CD4-positive, CD25-positive, alpha-beta regulatory T cell (primary cell): ENCODE results near the gene CFAP99. TPM values are rescaled to one million over a fixed set of nuclear protein-coding genes. Genes with fewer than 3 reads are reported as not detected.

ENCODE experiments used
- ATAC-seq, 2 donors: fragments of 150-1000 bp; cut with Tn5 transposase; one replicate each; pipeline ENCODE4 v1.10.0; 2021; ENCODE audit warnings: low read depth in 2 of 2, moderate number of reproducible peaks in 2 of 2, moderate library complexity in 1 of 2
- DNase-seq, 3 donors: peaks; one replicate each; pipeline versions ENCODE4 v3.0.0 to v3.0.0-alpha.2; 2012 to 2022; ENCODE audit warnings: mixed read lengths in 1 of 3
- H3K27ac ChIP-seq: one replicate; pipeline ENCODE4 v1.7.0; 2013; ENCODE audit warnings: mild to moderate bottlenecking, low read length; ENCODE audit not compliant: insufficient read depth, poor library complexity, severe bottlenecking
- H3K27me3 ChIP-seq: one replicate; pipeline ENCODE4 v1.7.0; 2013; ENCODE audit warnings: low read length; ENCODE audit not compliant: control insufficient read depth, insufficient read depth
- H3K36me3 ChIP-seq: one replicate; pipeline ENCODE4 v1.7.0; 2013; ENCODE audit warnings: mild to moderate bottlenecking, low read length, moderate library complexity; ENCODE audit not compliant: control insufficient read depth, insufficient read depth
- H3K4me1 ChIP-seq: 2 replicates; pipeline ENCODE4 v1.7.0; 2013; ENCODE audit warnings: mild to moderate bottlenecking, low read length; ENCODE audit not compliant: insufficient read depth, control insufficient read depth, poor library complexity, severe bottlenecking
- H3K4me3 ChIP-seq: one replicate; pipeline ENCODE4 v1.7.0; 2013; ENCODE audit warnings: low read depth, mild to moderate bottlenecking, low read length, moderate library complexity
- H3K9me3 ChIP-seq, 2 experiments: 1 replicate in 1 of 2; 2 replicates in 1 of 2; pipeline ENCODE4 v1.7.0; 2013; ENCODE audit warnings: low read length in 2 of 2, mild to moderate bottlenecking in 1 of 2, moderate library complexity in 1 of 2; ENCODE audit not compliant: control insufficient read depth in 2 of 2
- H3K27ac Mint-ChIP-seq, 3 donors: one replicate each; pipeline ENCODE4 v1.8.0; 2020 to 2022; ENCODE audit warnings: mild to moderate bottlenecking in 3 of 3, mixed read lengths in 3 of 3, moderate library complexity in 2 of 3
- H3K27me3 Mint-ChIP-seq: one replicate; pipeline ENCODE4 v1.8.0; 2022; ENCODE audit warnings: mild to moderate bottlenecking, mixed read lengths
- H3K36me3 Mint-ChIP-seq: one replicate; pipeline ENCODE4 v1.8.0; 2020; ENCODE audit warnings: mixed read lengths
- H3K4me1 Mint-ChIP-seq, 4 donors: one replicate each; pipeline ENCODE4 v1.8.0; 2020 to 2022; ENCODE audit warnings: mixed read lengths in 4 of 4, mild to moderate bottlenecking in 1 of 4
- H3K4me3 Mint-ChIP-seq, 4 donors: one replicate each; pipeline ENCODE4 v1.8.0; 2020 to 2022; ENCODE audit warnings: mild to moderate bottlenecking in 4 of 4, mixed read lengths in 4 of 4, moderate library complexity in 3 of 4
- H3K9me3 Mint-ChIP-seq, 7 donors: one replicate each; pipeline ENCODE4 v1.8.0; 2020 to 2022; ENCODE audit warnings: mixed read lengths in 7 of 7, mild to moderate bottlenecking in 3 of 7, moderate library complexity in 2 of 7
- polyA plus RNA-seq, 4 donors: library from polyadenylated mRNA; unstranded; fragments of 300-500 nt; fragmentation: Illumina TruSeq; gene quantifications; one replicate each; pipeline ENCODE4 v1.2.3, GENCODE V29; 2021
- total RNA-seq: library from RNA; stranded (reverse); gene quantifications from one replicate; pipeline ENCODE4 v1.2.3, GENCODE V29; 2022

Gene CFAP99
- total and polyA plus RNA-seq, 5 donors from 2014 or later = 0.20 TPM; not detected in 4

DNA sequence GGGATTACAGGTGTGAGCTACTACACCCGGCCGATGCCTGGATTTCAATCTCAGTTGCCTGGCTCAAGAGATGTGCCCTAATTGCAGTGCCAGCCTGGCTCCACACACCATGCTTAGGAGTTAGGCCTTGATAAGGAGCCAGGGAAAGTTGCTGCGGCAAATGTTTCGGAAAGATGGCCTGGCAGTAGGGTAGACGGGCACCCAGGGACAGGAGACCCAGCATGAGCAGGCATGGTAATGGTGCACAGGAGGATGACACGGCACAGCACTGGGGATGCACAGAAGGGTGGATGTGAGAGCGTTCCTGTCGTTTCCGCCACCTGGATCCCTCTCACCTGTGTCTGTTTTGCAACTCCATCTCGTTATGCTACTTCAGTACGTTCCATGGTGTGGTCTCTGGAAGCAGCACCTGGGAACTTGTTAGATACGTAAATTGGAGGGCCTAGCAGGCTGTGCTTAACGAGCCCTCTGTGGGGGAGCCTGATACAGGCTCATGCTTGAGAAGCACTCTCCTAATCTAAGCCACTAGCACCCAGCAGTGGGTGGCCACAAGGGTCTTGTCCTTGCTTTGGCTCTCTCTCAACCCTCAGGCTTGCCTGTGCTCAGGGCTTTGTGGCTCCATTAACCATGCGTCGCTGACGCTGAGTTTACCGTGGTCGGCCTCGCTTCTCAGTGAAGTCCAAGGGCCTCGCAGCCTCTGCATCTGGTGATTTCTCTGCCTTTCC, 70.5 kb downstream of the CFAP99 start:
- H3K4me3 ChIP-seq = no peak overlapping the region
- Mint-ChIP-seq H3K9me3 (no peaks in the 10 kb centered on the region), H3K4me1 (peaks cover 27 to 71% (median 51%) of the 10 kb centered on the region in 4 donors), H3K36me3 (peaks cover 25% of the 10 kb centered on the region), H3K4me3 (no peak overlapping the region), H3K27ac (peak overlapping the region in 1 of 3 donors; percentile 67), H3K27me3 (no peaks in the 10 kb centered on the region)
- H3K27me3 ChIP-seq = no peaks in the 10 kb centered on the region
- H3K27ac ChIP-seq = no peak overlapping the region
- peaks cover 49% of the 10 kb centered on the region for H3K36me3 ChIP-seq
- ATAC-seq (no peak), DNase-seq (no peak)
- peaks cover 43% of the 10 kb centered on the region for H3K4me1 ChIP-seq
- H3K9me3 ChIP-seq = no peaks in the 10 kb centered on the region

DNA sequence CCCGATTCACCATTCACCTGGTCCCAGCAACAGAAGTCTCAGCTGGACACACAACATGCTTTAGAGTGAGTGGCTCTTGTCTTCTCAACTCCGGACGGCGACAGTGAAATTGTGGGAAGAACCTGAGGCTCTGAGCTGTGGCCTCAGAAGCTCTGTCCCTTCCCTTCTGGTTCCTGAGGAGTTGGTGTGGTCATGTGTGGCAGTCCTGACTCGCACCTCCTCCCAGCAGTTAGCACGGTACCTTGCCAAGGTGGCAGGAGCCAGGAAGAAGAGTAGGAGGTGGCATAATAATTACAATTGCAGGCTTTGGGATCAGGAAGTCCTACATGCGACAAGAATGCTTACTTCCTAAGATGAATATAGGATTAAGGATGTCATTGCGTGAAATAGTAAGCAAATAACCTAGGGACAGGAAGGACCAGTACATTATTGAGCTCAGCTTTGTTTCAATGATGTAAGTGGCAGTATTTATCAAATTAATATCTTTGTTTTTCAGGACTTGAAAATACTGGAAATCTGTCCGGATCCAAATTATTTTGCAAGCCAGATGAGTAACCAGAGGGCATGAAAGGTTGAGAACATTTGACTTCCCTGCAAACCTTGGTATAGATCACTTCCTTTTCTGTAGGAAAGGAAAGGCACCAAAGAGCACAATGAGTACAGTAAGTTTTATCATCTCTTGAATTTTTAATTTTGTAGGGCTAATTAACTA, 71.2 kb downstream of the CFAP99 start:
- Mint-ChIP-seq H3K9me3 (no peaks in the 10 kb centered on the region), H3K4me3 (no peak overlapping the region), H3K27me3 (no peaks in the 10 kb centered on the region), H3K27ac (peak overlapping the region in 2 of 3 donors; percentile 29 to 51), H3K36me3 (peaks cover 25% of the 10 kb centered on the region), H3K4me1 (peaks cover 19 to 64% (median 46%) of the 10 kb centered on the region in 4 donors)
- ATAC-seq (no peak), DNase-seq (no peak)
- Histone ChIP-seq H3K4me3 (no peak overlapping the region), H3K27me3 (no peaks in the 10 kb centered on the region), H3K4me1 (peaks cover 35% of the 10 kb centered on the region), H3K36me3 (peaks cover 51% of the 10 kb centered on the region), H3K27ac (no peak overlapping the region), H3K9me3 (no peaks in the 10 kb centered on the region)

DNA sequence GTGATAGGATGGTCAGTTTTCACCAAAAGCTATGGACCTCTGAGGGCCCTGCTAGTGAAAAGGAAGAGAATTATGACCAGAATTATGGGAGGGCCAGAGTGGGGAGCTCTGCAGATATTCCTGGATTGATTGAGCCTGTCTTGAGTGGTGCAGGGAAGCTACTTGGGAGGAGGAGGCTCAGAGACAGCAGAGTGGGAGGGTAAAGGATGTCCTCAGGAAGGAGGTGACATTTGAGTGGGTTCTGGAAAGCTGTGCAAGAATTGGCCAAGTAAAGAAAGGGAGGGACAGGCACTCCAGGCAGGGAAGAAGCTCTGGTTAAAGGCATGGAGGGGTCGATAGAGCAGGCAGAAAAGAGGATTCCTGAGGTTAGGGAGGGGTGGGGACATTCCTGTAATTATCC, 74.2 kb downstream of the CFAP99 start:
- Histone ChIP-seq H3K4me1 (peaks cover 5% of the 10 kb centered on the region), H3K9me3 (no peaks in the 10 kb centered on the region), H3K4me3 (no peak overlapping the region), H3K27ac (no peak overlapping the region), H3K36me3 (peaks cover 75% of the 10 kb centered on the region), H3K27me3 (no peaks in the 10 kb centered on the region)
- Mint-ChIP-seq H3K4me3 (no peak overlapping the region), H3K9me3 (no peaks in the 10 kb centered on the region), H3K4me1 (peaks cover 0 to 36% (median 24%) of the 10 kb centered on the region in 4 donors), H3K27me3 (no peaks in the 10 kb centered on the region), H3K27ac (peak overlapping the region; percentile 60 to 89 (median 87)), H3K36me3 (peaks cover 33% of the 10 kb centered on the region)
- ATAC-seq (no peak), DNase-seq (no peak)

DNA sequence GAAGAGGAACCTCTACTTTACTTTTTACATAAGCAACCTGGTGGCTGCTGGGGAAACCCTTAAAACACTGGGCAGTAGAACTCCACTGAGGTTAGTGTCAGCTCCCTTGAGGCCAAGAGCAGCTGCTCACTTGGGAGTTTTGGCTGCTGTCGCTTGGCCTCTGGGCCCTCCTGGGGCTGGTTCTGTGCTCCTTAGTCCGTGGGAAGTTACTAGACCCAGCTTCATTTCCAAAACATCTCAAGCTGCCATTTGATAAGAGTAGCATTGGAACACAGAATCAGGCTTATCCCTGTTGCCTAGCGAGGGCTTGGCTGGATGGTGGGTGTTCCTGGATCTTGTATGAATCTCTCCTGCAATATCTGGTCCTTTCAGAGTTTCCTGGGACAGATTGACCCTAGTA, 76.2 kb downstream of the CFAP99 start:
- Histone ChIP-seq H3K36me3 (peaks cover 81% of the 10 kb centered on the region), H3K27ac (no peak overlapping the region), H3K4me1 (no peaks in the 10 kb centered on the region), H3K27me3 (no peaks in the 10 kb centered on the region), H3K9me3 (no peaks in the 10 kb centered on the region), H3K4me3 (no peak overlapping the region)
- H3K4me1 Mint-ChIP-seq = peaks cover 0 to 22% (median 16%) of the 10 kb centered on the region in 4 donors
- no peak for ATAC-seq
- peaks cover 29% of the 10 kb centered on the region for H3K36me3 Mint-ChIP-seq
- DNase-seq = no peak
- no peaks in the 10 kb centered on the region for H3K27me3 Mint-ChIP-seq
- H3K27ac Mint-ChIP-seq = peak overlapping the region in 1 of 3 donors; percentile 43
- no peaks in the 10 kb centered on the region for H3K9me3 Mint-ChIP-seq
- no peak overlapping the region for H3K4me3 Mint-ChIP-seq

DNA sequence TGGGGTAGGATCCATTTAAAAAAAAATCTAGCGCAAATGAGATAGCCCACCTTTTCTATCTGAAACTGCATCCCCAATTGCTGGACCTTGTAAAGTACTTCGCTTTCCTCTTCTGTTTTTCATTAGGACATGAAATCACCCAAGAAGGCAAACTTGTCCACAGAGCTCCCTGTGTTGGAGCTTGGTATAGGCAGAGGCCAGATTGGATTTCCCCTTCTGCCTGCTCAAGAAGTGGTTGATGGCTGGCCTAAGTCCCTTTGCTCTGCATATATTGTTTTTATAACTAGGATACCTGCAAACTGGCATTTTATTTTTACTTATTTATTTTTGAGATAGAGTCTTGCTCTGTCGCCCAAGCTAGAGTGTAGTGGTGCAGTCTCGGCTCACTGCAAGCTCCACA, 78.6 kb downstream of the CFAP99 start:
- no peak overlapping the region for H3K27ac ChIP-seq
- peaks cover 81% of the 10 kb centered on the region for H3K36me3 ChIP-seq
- Mint-ChIP-seq H3K27ac (no peak overlapping the region), H3K4me1 (peaks cover 0 to 21% (median 11%) of the 10 kb centered on the region in 4 donors), H3K9me3 (no peaks in the 10 kb centered on the region), H3K27me3 (no peaks in the 10 kb centered on the region), H3K4me3 (peak overlapping the region in 1 of 4 donors; percentile 32), H3K36me3 (peaks cover 28% of the 10 kb centered on the region)
- H3K9me3 ChIP-seq = no peaks in the 10 kb centered on the region
- no peaks in the 10 kb centered on the region for H3K27me3 ChIP-seq
- ATAC-seq (no peak), DNase-seq (no peak)
- no peaks in the 10 kb centered on the region for H3K4me1 ChIP-seq
- no peak overlapping the region for H3K4me3 ChIP-seq

DNA sequence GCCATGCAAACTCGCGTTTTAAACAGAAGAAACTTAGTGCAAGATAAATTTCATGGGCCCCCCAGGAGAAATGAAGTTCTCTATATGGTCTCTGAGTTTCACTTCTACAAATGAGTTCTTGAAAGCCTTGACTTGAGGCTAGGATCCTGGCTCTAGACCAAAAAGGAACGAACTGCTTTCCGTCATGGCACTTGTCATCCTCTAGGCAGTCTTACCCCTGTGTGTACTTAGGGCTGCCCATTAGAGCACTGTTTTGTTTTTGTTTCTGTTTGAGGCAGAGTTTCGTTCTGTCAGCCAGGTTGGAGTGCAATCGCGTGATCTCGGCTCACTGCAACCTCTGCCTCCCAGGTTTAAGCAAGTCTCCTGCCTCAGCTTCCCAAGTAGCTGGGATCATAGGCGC, 79.2 kb downstream of the CFAP99 start:
- peak in 1 of 2 donors; percentile 31 for ATAC-seq
- H3K36me3 Mint-ChIP-seq = peaks cover 22% of the 10 kb centered on the region
- no peaks in the 10 kb centered on the region for H3K9me3 ChIP-seq
- peaks cover 77% of the 10 kb centered on the region for H3K36me3 ChIP-seq
- no peaks in the 10 kb centered on the region for H3K27me3 Mint-ChIP-seq
- peak overlapping the region in 1 of 4 donors; percentile 32 for H3K4me3 Mint-ChIP-seq
- H3K4me1 Mint-ChIP-seq = peaks cover 0 to 15% (median 8%) of the 10 kb centered on the region in 4 donors
- no peak overlapping the region for H3K4me3 ChIP-seq
- no peak overlapping the region for H3K27ac ChIP-seq
- no peaks in the 10 kb centered on the region for H3K27me3 ChIP-seq
- H3K9me3 Mint-ChIP-seq = no peaks in the 10 kb centered on the region
- no peaks in the 10 kb centered on the region for H3K4me1 ChIP-seq
- no peak overlapping the region for H3K27ac Mint-ChIP-seq
- no peak for DNase-seq

DNA sequence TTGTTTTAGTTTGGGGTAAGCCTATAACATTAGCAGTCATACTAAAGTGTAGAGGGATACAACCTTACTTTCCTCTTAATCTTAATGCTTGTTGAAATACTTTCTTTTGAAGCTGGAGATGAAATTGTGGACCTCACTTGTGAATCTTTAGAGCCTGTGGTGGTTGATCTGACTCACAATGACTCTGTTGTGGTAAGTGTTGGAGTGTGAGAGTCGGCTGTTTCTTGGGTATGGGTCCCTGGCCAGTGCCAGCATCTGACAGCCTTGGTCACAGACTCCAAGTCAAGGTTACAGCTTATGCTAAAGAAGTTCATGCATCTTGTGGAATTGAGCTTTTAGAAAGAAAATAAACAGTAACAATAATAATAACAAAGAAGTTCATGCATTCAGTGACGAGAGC, 81.8 kb downstream of the CFAP99 start:
- ATAC-seq = no peak
- no peak overlapping the region for H3K4me3 ChIP-seq
- peaks cover 0 to 12% (median 7%) of the 10 kb centered on the region in 4 donors for H3K4me1 Mint-ChIP-seq
- no peaks in the 10 kb centered on the region for H3K27me3 ChIP-seq
- H3K36me3 ChIP-seq = peaks cover 79% of the 10 kb centered on the region
- no peak overlapping the region for H3K4me3 Mint-ChIP-seq
- peaks cover 25% of the 10 kb centered on the region for H3K36me3 Mint-ChIP-seq
- no peaks in the 10 kb centered on the region for H3K9me3 ChIP-seq
- no peak for DNase-seq
- H3K9me3 Mint-ChIP-seq = no peaks in the 10 kb centered on the region
- peak overlapping the region in 1 of 3 donors; percentile 40 for H3K27ac Mint-ChIP-seq
- no peak overlapping the region for H3K27ac ChIP-seq
- H3K4me1 ChIP-seq = no peaks in the 10 kb centered on the region
- no peaks in the 10 kb centered on the region for H3K27me3 Mint-ChIP-seq
